NK-92 (cell line): ENCODE results near the gene WFS1.

Experiments
- DNase-seq: peaks from one replicate; lab custom pipeline; 2025; ENCODE audit not compliant: unreplicated experiment; lab: John Stamatoyannopoulos, UW

WFS1 gene

DNA sequence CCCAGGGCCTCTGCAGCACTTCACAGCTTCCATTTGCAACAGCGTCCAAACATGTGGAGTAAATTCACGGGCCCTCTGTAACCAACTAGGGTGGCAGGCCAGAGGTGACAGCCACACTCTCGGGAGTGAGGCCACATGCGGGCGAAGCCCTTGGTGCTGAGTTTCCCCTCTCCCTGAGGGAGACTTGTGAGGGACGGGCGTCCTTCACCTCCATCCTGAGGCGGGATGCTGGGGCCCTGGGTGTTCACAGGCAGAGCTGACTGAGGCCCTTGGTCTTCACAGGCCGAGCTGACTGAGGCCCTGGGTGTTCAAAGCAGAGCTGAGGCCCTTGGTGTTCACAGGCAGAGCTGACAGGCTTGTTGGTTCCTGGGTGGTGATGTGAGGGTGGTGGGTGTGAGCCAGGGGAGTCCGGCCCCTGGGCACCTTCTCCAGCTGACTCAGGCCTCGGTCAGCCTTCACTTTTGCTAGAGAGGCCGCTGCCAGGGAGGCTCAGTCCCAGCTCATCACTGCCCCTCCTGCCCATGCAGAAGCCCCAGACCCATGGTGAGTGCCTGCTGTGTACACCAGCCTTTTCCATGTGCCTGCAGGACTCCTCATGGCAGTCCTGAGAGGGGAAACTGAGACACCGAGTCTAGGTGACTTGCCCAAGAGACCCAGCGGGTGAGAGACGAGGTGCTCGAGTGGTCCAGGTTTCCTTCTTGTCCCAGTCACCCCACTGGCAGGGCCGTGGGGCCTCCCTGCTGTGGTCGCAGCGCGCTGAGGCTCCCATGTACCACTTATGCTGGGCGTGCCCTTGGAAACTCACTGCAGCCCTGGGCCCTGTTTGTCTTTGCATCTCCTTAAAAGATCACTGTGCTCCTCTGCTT is 8.5 kb downstream of the WFS1 start:
- no peak for DNase-seq

- no peak for DNase-seq
Measured at GRCh38 chr4:6278801-6279197, 9.1 kb downstream of the WFS1 start.

DNA sequence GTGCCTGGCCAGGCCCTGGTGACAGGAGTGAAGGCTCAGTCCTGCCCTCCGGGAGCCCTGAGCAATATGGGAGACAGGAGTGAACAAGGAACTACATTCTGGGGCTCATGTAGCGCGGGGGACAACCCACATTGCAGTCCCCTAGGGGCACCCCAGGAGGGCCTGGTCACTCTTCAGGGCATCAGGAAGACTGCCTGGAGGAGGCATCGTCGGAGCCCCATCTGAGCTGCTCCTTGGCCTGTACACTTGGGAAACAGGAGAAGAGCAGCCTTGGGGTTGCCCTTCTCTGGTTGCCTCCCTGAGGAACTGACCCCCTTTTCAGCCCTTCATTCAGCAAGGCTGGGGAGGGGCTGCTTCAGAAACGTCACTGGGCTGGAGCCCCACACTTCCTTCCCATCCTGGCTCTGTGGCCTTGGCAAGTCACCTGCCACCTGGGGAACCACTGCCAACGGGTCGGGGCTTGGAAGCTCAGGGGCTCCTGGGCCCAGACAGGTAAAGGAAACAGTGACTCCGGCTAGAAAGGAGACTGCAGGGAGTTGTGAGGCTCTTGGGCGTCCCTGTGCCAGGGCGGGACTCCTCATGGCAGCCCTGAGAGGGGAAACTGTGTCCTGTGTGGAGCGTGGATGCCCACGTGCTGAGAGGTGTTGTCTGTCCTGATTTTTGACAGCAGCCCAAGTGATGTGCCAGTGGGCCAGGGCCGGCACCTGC is 10.1 kb downstream of the WFS1 start:
- no peak for DNase-seq

GRCh38 chr4:6280365-6280996 is 10.8 kb downstream of the WFS1 start:
- DNase-seq: no peak

- DNase-seq: no peak
Measured at GRCh38 chr4:6281436-6282313, 12.0 kb downstream of the WFS1 start.

DNA sequence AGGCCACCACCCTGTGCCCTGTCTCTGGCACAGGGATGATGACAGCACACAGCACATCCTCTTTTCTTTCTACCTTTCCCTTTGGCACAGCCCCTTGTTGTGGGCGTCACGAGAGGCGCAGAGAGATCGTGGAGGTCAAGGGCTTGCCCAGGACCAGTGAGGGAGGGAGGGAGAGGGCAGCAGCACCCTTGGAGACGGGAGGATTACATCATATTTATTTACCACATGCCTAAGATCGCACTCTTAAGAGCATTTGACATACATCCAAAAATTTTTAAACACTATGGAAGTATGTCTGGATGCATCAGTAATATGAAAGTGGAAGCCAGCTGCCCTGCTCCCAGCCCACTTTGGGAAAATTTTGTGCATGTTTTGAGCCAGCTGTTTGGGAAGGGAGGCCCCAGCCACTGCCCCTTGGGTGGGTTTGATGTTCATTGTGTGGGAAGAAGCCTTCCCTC is 12.7 kb downstream of the WFS1 start:
- DNase-seq: no peak

DNA sequence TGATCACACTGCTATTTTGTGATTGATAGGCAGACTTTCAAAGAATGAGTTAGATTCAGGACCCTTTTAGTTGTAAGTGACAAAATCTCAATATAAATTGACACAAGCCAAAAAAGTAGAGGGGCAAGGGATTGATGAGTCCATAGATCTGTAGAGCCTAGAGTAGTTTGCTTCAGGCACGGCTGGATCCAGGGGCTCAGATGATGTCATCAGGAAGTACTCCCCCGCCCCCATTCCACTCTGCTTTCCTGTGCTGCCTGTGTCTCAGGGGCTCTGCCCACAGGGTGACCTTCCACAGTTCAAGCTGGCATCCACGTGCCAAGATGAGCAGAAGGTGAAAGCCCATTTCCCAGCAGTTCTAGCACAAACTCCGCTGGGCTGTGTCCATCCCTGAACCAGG is 13.6 kb downstream of the WFS1 start:
- no peak for DNase-seq

GRCh38 chr4:6287017-6287788 is 17.6 kb downstream of the WFS1 start:
- DNase-seq: no peak

DNA sequence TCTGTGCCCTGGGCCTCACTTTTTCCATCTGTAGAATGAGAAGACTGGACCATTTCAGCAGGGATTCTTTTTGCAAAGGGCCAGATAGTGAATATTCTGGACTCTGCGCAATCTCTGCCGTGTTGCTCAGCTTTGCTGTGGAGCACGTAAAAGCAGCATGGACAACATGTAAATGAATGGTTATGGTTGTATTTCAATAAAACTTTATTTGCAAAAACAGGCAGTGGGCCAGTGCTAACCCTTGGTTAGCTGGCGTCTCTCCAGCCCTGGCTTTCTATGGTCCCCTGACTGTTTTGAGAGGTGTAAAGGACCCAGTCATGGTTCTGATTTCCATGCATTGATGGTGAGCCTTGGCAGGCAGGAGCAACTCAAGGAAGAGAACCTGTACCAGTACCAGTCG is 18.7 kb downstream of the WFS1 start:
- DNase-seq: no peak

GRCh38 chr4:6288871-6289270 is 19.2 kb downstream of the WFS1 start:
- no peak for DNase-seq

GRCh38 chr4:6290256-6290655 is 20.6 kb downstream of the WFS1 start:
- no peak for DNase-seq

GRCh38 chr4:6290769-6291547 is 21.3 kb downstream of the WFS1 start:
- no peak for DNase-seq

DNA sequence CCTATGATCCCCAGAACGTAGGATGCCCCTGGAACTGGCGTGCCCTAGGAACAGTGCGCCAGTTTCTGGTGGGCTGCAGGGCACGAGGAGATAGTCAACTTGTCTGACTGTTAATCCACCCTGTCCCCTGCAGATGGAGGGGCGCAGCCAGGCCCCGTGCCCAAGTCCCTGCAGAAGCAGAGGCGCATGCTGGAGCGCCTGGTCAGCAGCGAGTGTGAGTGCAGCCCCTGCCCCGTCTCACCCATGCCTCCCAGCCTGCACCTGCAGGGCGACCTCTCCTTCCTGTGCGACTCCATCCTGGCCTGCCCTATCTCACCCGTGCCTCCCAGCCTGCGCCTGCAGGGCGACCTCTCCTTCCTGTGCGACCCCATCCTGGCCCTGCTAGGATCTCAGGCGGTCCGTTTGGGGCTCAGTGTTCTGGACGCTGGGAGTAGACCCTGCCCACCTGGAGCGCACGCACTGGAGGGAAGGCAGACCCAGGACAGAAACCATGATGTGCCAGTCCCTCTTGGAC is 22.2 kb downstream of the WFS1 start:
- no peak for DNase-seq

GRCh38 chr4:6292376-6293096 is 22.9 kb downstream of the WFS1 start:
- DNase-seq: no peak

DNA sequence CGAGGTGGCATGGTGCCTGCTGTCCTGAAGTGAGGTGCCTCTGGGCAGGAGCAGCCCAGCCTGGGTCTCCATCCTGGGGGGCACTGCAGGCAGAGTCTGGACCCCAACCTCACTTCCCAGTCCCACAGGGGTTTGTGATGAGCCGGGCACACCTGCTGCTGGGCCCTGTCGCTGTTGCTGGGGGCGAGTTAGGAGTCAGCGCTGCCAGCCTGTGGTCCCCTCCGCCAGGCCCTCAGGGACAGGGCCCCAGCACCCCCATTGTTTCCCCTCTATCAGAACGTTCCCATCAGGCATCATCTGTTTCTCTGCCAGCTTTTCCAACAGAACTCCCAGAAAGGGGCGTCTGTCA is 23.4 kb downstream of the WFS1 start:
- DNase-seq: no peak

DNA sequence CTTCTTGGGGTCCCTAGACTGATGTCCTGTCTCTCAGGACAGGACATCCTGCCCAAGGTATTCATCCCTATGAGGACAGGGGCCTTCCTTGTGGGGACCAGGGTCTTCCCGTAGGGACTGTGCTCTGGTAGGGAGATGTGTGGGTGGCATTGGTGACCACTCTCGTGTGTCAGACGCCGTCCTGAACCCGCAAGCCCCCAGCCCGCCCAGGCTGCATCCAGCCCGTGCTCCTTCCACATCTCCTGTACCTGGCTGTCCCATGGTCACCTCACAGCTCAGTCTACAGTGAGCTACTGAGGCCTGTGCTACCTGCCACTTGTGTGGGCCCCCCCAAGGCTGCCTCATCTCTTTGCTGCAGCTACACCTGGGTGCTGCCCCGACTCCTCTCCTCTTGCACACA is 24.0 kb downstream of the WFS1 start:
- no peak for DNase-seq

DNA sequence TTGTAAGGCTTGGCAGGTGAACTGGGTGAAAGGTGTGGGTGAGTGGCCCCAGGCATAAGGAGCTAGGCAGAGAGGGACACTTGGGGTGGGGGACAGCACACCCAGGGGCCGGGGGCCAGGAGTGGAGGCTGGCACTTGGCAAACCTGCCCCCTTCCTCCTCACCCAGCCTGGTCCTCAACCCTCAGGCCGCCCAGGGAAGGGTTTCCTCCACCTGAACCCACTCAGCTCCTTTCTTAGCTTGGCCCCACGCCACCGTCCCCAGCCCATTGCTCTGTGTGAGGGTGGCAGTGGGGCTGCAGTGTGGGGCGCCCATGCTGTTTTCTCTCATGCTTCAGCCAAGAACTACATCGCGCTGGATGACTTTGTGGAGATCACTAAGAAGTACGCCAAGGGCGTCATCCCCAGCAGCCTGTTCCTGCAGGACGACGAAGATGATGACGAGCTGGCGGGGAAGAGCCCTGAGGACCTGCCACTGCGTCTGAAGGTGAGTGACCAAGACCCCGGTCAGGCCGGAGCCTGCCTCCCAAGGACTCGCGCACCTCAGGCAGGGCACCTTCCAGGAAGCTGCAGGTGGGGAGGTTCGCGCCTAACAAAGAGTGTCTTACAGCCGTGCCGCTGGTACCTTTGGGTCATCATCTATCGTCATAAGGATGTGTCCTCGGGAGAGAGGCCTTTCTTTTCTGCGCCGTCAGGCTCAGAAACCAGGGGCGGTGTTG is 25.2 kb downstream of the WFS1 start:
- DNase-seq: no peak

- DNase-seq: no peak
Measured at GRCh38 chr4:6295495-6295894, 25.8 kb downstream of the WFS1 start.
